Activated CD4-positive, alpha-beta T cell treated with anti-CD3 and anti-CD28 coated beads for 48 hours (primary cell): ENCODE results near the gene RPTOR.

Experiments
- DNase-seq: peaks from one replicate; pipeline ENCODE4 v3.0.0-alpha.2; 2020

The RPTOR gene

GRCh38 chr17:80941171-80941570 lies 396.5 kb downstream of the RPTOR start:
- no peak for DNase-seq

- DNase-seq, result no peak
Observed at GRCh38 chr17:80941743-80942422, 397.2 kb downstream of the RPTOR start.

- no peak for DNase-seq
Observed at GRCh38 chr17:80942423-80943345, 398.0 kb downstream of the RPTOR start.

- no peak for DNase-seq
Observed at GRCh38 chr17:80943346-80944145, 398.9 kb downstream of the RPTOR start.

GRCh38 chr17:80944326-80944725 lies 399.7 kb downstream of the RPTOR start:
- no peak for DNase-seq

DNA sequence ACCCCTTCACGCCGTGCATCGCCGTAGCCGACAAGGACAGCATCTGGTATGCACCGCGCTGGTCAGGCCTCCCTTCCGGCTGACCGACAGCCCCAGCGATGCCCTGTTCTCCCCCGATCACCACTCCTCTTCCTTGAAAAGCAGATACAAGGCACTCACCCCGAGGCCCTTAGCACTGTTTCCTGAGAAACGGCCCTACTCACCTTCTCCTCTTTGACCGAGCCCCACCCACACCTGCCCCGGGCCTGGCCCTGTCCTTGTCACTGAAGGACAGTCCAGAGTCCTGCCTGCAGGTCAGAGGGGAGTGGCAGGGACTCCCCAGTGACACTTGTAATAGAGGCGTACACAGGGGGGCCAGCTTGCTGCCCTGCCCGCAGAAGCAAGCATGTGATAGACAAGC lies 401.1 kb downstream of the RPTOR start:
- no peak for DNase-seq

GRCh38 chr17:80946449-80946848 lies 401.8 kb downstream of the RPTOR start:
- DNase-seq, result no peak

DNA sequence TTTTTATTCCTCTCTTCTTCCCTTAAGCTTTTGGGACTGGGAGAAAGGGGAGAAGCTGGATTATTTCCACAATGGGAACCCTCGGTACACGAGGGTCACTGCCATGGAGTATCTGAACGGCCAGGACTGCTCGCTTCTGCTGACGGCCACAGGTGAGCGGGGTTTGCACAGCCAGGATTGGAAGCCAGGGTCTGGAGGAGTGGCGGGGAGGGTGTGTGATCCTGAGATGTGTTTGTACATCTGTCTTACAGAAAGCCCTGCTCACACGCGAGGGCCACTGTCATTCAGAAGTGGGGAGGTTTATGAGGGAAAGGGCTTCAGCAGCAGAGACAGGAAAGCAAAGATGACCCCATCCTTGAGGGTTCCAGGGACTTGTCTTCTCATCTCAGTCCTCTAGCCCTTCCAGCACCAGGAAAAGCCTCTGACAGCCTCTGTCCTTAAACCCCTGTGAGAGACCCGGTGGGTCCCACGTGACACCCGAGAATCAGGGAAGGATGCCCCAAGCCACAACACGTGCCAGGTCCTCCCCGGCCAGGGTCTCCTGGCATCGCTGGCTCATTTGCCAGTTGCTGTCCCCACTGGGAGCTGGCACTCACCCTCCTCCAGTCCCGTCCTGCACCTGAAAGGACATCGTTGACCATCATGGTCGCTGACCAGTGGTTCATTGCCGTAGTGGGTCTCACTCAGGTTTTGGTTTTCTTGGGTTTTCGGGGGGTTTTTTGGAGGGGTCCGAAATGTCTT lies 402.7 kb downstream of the RPTOR start:
- DNase-seq, result no peak

DNA sequence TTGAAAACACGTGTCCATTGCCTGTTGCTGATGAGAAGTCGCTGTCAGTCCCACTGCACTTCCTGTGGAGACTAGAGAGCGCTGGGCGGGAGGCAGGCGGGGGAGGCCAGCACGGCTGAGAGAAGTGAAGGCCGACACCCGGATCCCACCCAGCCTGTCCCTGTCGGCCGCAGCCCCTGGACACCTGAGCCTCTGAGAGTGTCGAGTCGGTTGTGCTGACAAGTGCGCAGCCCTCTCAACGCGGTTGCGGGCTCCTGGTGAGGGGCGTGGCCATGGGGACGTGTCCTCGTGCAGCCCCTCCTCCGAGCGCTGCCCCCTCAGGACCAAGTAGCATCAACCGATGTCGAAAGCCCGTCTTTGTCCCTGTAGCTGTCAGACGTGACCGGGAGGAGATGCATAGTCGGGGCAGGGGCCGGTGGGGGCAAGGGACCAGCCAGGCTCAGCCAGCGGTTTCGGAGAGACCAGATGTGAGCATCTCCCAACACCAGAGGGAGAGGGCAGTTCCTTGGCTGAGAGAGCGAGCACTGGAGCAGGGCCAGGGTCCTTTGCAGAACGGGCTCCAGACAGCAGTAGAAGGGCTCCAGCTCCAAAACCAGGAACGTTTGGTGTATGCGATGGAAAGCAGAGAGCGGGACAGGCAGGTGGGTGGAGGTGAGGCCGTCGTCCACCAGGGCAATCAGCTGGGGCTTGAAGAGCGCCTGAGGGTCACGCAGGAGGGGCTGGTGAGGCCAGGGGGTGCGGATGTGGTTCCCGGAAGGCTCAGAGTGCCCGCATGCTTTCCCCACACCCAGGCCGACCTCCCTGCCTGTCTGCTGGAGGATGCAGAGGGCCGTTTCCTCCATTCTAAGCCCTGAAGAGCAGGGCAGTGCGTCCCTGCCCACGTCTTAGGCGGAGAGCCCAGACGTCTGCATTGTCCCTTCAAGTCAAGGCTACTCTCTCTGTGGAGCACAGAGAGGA lies 403.7 kb downstream of the RPTOR start:
- no peak for DNase-seq

GRCh38 chr17:80948976-80949450 lies 404.4 kb downstream of the RPTOR start:
- no peak for DNase-seq

GRCh38 chr17:80949451-80950421 lies 405.1 kb downstream of the RPTOR start:
- DNase-seq, result no peak

DNA sequence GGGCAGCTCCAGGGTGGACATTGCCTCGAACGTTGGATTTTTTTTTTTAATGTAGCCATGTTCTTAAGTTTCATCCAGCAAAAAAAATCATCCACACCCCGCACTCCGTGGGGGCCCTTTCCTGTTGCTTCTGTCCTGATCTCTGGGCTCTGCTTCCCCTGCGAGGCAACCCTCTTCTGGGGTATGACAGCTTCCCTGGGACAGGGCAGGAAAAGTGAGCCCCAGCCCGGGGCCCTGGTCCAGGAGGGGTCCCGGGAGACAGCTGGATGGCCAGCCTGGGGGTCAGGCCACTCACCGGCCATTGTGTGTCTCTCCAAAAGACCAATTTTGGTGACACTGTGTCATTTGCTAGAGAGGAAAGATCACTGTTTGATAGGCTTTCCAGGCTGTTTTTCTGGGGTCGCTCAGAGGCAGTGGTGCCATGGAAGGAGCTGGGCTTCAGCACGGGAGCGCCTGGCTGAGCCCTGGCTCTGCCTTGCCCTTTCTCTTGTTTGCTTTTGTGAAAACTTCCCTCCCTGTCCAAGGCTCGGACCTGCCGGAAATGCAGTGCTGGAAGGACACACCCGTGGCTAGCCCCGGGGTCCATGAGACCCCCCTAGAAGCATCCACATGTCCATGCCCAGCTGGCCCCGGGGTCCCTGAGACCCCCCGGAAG lies 406.0 kb downstream of the RPTOR start:
- no peak for DNase-seq

- no peak for DNase-seq
Observed at GRCh38 chr17:80951121-80952090, 406.8 kb downstream of the RPTOR start.

DNA sequence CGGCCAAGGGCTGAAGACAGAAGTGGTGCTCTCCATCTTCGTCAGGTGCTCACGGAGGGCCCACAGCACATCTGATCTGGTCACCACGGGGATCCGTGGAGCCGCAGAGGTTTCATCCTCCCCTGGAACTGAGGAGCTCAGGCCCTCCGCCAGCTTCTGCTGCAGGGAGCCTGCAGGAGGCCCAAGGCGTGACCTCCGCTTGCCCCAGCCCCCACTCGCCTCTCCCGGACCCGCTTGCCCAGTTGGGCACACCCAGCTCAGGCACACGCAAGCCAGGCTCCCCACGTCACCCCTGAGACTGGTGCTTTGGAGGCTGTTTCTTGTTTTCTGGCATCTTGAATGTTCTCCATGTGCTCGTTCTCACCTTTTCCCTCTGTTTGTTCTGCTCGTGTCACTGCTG lies 407.7 kb downstream of the RPTOR start:
- no peak for DNase-seq

GRCh38 chr17:80953471-80954315 lies 409.1 kb downstream of the RPTOR start:
- DNase-seq, result no peak

- DNase-seq, result no peak
Observed at GRCh38 chr17:80955078-80955477, 410.4 kb downstream of the RPTOR start.

GRCh38 chr17:80955671-80956280 lies 411.1 kb downstream of the RPTOR start:
- DNase-seq, result no peak
